Keratinocyte (primary cell): ENCODE data around the gene TPST2. TPM values are rescaled to one million over a fixed set of nuclear protein-coding genes. Genes with fewer than 3 reads are reported as not detected.

Experiments
- DNase-seq: peaks from one replicate; pipeline ENCODE4 v3.0.0-alpha.2; 2011; ENCODE audit warnings: low read depth, missing footprints, low spot score
- FAIRE-seq: peaks from 2 replicates; lab custom pipeline; 2011; peaks lifted over from hg19 to GRCh38; lab: Jason Lieb, UNC
- H2AFZ ChIP-seq: 2 replicates; pipeline ENCODE4 v1.6.0; 2012; ENCODE audit warnings: low read length, control low read depth, inconsistent platforms; ENCODE audit not compliant: control insufficient read depth
- H3K27ac ChIP-seq: 2 replicates; pipeline ENCODE4 v1.5.1; 2011; ENCODE audit warnings: low read length; ENCODE audit not compliant: control insufficient read depth, insufficient read depth
- H3K27me3 ChIP-seq: 3 replicates; pipeline ENCODE4 v1.6.0; 2011; ENCODE audit warnings: low read length; ENCODE audit not compliant: control insufficient read depth, insufficient read depth; ENCODE audit errors: extremely low read depth
- H3K36me3 ChIP-seq, 2 experiments: 2 replicates in 1 of 2; 3 replicates in 1 of 2; pipeline ENCODE4 v1.5.1; 2011; ENCODE audit warnings: low read length in 2 of 2, mild to moderate bottlenecking in 1 of 2; ENCODE audit not compliant: control insufficient read depth in 2 of 2, insufficient read depth in 2 of 2; ENCODE audit errors: extremely low read depth in 1 of 2
- H3K4me1 ChIP-seq: 3 replicates; pipeline ENCODE4 v1.5.1; 2011; ENCODE audit warnings: low read length; ENCODE audit not compliant: control insufficient read depth, insufficient read depth; ENCODE audit errors: extremely low read depth
- H3K4me2 ChIP-seq: 3 replicates; pipeline ENCODE4 v1.6.0; 2011; ENCODE audit warnings: low read depth, low read length; ENCODE audit not compliant: control insufficient read depth, insufficient read depth; ENCODE audit errors: extremely low read depth
- H3K4me3 ChIP-seq, 3 experiments: fragments of 200-600 bp in 1 of 3; sonication (generic) in 1 of 3; 2 replicates in 2 of 3; 3 replicates in 1 of 3; pipeline ENCODE4 v1.5.1; 2011 to 2016; ENCODE audit warnings: low read length in 3 of 3, mild to moderate bottlenecking in 3 of 3, control low read depth in 2 of 3, inconsistent platforms in 1 of 3, low read depth in 1 of 3, mixed read lengths in 1 of 3, mixed run types in 1 of 3, moderate library complexity in 1 of 3; ENCODE audit not compliant: control insufficient read depth in 2 of 3, insufficient read depth in 2 of 3; ENCODE audit errors: extremely low read depth in 1 of 3
- H3K79me2 ChIP-seq: 2 replicates; pipeline ENCODE4 v1.6.0; 2012; ENCODE audit warnings: low read length; ENCODE audit not compliant: control insufficient read depth, insufficient read depth
- H3K9ac ChIP-seq: 3 replicates; pipeline ENCODE4 v1.6.0; 2011; ENCODE audit warnings: low read length; ENCODE audit not compliant: control insufficient read depth, insufficient read depth; ENCODE audit errors: extremely low read depth
- H3K9me1 ChIP-seq: 3 replicates; pipeline ENCODE4 v1.6.0; 2011; ENCODE audit warnings: low read length; ENCODE audit not compliant: control insufficient read depth, insufficient read depth; ENCODE audit errors: extremely low read depth
- H3K9me3 ChIP-seq: 2 replicates; pipeline ENCODE4 v1.5.1; 2012; ENCODE audit warnings: low read depth, low read length; ENCODE audit not compliant: control insufficient read depth
- H4K20me1 ChIP-seq: 3 replicates; pipeline ENCODE4 v1.6.0; 2011; ENCODE audit warnings: low read length; ENCODE audit not compliant: control insufficient read depth, insufficient read depth; ENCODE audit errors: extremely low read depth
- EZH2 ChIP-seq: IDR thresholded peaks from one replicate; pipeline ENCODE4 v1.6.1; 2012; ENCODE audit warnings: inconsistent platforms, mild to moderate bottlenecking, low read length, moderate library complexity
- dilution Hi-C: fragments of 300-500 bp; cut with MboI; formaldehyde crosslinking; loops from one replicate; pipeline ENCODE4 v1.7.0; 2020; ENCODE audit warnings: low sequenced_read_pairs; ENCODE audit not compliant: extremely low pct_ligation_motif_present
- polyA plus RNA-seq, 5 experiments: library from polyadenylated mRNA; depleted of rRNA in 3 of 5; stranded (reverse) in 3 of 5; stranded (forward) in 1 of 5; unstranded in 1 of 5; fragments of >200 nt; gene quantifications; 1 replicate in 1 of 5; 2 replicates in 3 of 5; 3 replicates in 1 of 5; pipeline versions ENCODE4 v1.2.1 to v1.2.3, GENCODE V29; 2011 to 2012; ENCODE audit warnings: missing spikeins in 2 of 5, low read depth in 1 of 5, low replicate concordance in 1 of 5
- TF ChIP-seq, protein P1 (sequence below), 3 experiments: IDR thresholded peaks in 1 of 3; conservative IDR thresholded peaks in 1 of 3; optimal IDR thresholded peaks in 1 of 3; 2 replicates in 2 of 3; 3 replicates in 1 of 3; pipeline versions ENCODE3 to v1.5.1; 2011; ENCODE audit warnings: low read length in 3 of 3, mild to moderate bottlenecking in 3 of 3, moderate library complexity in 2 of 3, control low read depth in 1 of 3, inconsistent platforms in 1 of 3; ENCODE audit not compliant: insufficient read depth in 2 of 3; ENCODE audit errors: extremely low read depth in 1 of 3

The TPST2 gene
- polyA plus RNA-seq, 1 donor (not counting 4 experiments of a cell fraction or from before 2014, with no cell fraction given), result 22.4 TPM

DNA sequence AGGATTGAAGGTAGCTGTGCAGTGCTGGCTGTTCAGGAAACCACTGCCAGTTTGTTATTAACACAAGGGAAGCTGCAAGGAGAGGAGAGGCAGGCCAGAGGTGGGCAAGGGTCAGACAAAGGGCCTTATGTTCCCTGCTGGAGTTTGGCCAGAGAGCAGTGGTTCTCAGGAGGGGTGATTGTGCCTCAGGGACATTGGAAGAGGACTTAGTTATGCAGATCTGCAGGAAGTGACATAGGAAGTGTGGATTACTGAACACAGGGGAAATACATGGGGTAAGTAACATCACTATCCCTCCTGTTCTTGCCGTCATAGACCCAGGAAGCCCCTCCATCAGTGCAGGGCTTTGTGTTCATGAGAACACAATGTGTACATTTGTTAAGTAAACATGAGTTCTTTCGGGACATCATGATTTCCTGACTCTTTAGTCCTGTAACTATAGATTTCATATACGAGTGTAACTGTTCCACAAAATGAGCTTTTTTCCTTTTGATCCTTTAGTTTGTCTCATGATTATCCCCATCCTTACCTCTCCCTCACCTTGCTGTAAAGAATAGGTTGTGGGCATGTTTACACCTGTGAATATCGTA is 100.4 kb downstream of the TPST2 start:
- Histone ChIP-seq H3K27me3 (no peaks in the 10 kb centered on the region), H3K9ac (no peak overlapping the region), H3K4me3 (no peak overlapping the region), H2AFZ (no peak overlapping the region), H3K79me2 (peaks cover 24% of the 10 kb centered on the region), H3K4me2 (no peak overlapping the region), H3K4me1 (peaks cover 36% of the 10 kb centered on the region), H3K36me3 (peaks cover 23 to 44% of the 10 kb centered on the region in 2 experiments), H4K20me1 (no peaks in the 10 kb centered on the region), H3K27ac (no peak overlapping the region), H3K9me1 (no peaks in the 10 kb centered on the region), H3K9me3 (no peaks in the 10 kb centered on the region)
- no peak for FAIRE-seq
- DNase-seq, result no peak
- TF ChIP-seq EZH2, result no peak
- TF ChIP-seq, protein P1, sequence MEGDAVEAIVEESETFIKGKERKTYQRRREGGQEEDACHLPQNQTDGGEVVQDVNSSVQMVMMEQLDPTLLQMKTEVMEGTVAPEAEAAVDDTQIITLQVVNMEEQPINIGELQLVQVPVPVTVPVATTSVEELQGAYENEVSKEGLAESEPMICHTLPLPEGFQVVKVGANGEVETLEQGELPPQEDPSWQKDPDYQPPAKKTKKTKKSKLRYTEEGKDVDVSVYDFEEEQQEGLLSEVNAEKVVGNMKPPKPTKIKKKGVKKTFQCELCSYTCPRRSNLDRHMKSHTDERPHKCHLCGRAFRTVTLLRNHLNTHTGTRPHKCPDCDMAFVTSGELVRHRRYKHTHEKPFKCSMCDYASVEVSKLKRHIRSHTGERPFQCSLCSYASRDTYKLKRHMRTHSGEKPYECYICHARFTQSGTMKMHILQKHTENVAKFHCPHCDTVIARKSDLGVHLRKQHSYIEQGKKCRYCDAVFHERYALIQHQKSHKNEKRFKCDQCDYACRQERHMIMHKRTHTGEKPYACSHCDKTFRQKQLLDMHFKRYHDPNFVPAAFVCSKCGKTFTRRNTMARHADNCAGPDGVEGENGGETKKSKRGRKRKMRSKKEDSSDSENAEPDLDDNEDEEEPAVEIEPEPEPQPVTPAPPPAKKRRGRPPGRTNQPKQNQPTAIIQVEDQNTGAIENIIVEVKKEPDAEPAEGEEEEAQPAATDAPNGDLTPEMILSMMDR (optimal IDR thresholded peaks at IDR 0.05 in 1 of 3, IDR thresholded peaks at IDR 0.05 in 1 of 3, conservative IDR thresholded peaks at IDR 0.05 in 1 of 3; ENCODE audit: extremely low read depth in 1 of 3, insufficient read depth in 2 of 3, low read length in 3 of 3), result no peak
- dilution Hi-C loops, result no loop called here

DNA sequence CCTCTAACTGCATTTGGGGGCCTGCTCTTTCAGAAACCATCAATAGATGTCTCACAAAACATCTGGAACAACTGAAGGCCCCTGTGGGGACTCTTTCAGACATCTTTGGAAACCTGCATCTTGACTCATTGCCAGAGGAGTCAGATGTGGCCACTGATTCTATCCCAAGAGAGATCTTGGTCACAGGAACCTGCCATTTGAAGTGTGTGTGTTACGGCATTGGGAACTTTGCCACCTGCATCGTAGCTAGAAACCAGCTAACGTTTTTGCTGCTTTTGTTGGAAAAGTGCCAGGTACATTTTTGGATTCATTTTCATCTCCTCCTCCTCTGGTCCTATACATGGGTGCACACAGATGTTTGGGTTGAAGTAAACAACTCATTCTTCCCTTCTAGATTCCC is 101.9 kb downstream of the TPST2 start:
- Histone ChIP-seq H2AFZ (no peak overlapping the region), H3K27me3 (no peaks in the 10 kb centered on the region), H3K36me3 (peaks cover 21 to 37% of the 10 kb centered on the region in 2 experiments), H3K9me3 (no peaks in the 10 kb centered on the region), H3K4me2 (no peak overlapping the region), H3K4me1 (peaks cover 26% of the 10 kb centered on the region), H3K79me2 (peaks cover 34% of the 10 kb centered on the region), H3K27ac (no peak overlapping the region), H4K20me1 (no peaks in the 10 kb centered on the region), H3K4me3 (no peak overlapping the region), H3K9me1 (no peaks in the 10 kb centered on the region), H3K9ac (no peak overlapping the region)
- DNase-seq, result no peak
- no peak for FAIRE-seq
- dilution Hi-C loops, result no loop called here
- TF ChIP-seq, protein P1 (optimal IDR thresholded peaks at IDR 0.05 in 1 of 3, IDR thresholded peaks at IDR 0.05 in 1 of 3, conservative IDR thresholded peaks at IDR 0.05 in 1 of 3; ENCODE audit: extremely low read depth in 1 of 3, insufficient read depth in 2 of 3, low read length in 3 of 3), result no peak
- TF ChIP-seq EZH2, result no peak
